Esophagus muscularis mucosa (tissue), 4 donors: ENCODE results near the gene PTCD3.

ENCODE experiments used
- CTCF ChIP-seq, 3 experiments: fragments of 200-600 bp in 2 of 3; fragments of 450-650 bp in 1 of 3; sonication (generic) in 2 of 3; IDR thresholded peaks; one replicate each; pipeline ENCODE4 v1.5.1; 2017 to 2019; ENCODE audit warnings: antibody characterized with exemption in 3 of 3, mild to moderate bottlenecking in 2 of 3, moderate library complexity in 1 of 3
- EP300 ChIP-seq: sonication (generic); formaldehyde crosslinking; IDR thresholded peaks from one replicate; pipeline ENCODE4 v1.6.1; 2017; ENCODE audit warnings: antibody characterized with exemption
- POLR2A ChIP-seq: fragments of 450-650 bp; IDR thresholded peaks from one replicate; pipeline ENCODE4 v1.6.1; 2017; ENCODE audit warnings: antibody characterized with exemption, moderate library complexity, mild to moderate bottlenecking, low read depth
- POLR2AphosphoS5 ChIP-seq, 2 donors: sonication (generic); formaldehyde crosslinking; IDR thresholded peaks; one replicate each; pipeline ENCODE4 v1.6.1; 2017; ENCODE audit warnings: antibody characterized with exemption in 2 of 2

- no peak for TF ChIP-seq CTCF (IDR thresholded peaks at IDR 0.05)
- no peak for TF ChIP-seq EP300
- no peak for TF ChIP-seq POLR2A
- no peak for TF ChIP-seq POLR2AphosphoS5 (IDR thresholded peaks at IDR 0.05)
Measured at GRCh38 chr2:86142436-86143257, 36.6 kb downstream of the PTCD3 start.
